Cardiac septum (tissue), 1 donor: ENCODE data around the gene ITGA11. TPM values are rescaled to one million over a fixed set of nuclear protein-coding genes. Genes with fewer than 3 reads are reported as not detected.

Source experiments
- DNase-seq: peaks from one replicate; pipeline ENCODE4 v3.0.0-alpha.2; 2020; ENCODE audit warnings: low spot score
- intact Hi-C: fragments of 100-400 bp; cut with DNase I; formaldehyde crosslinking; loops from one replicate; pipeline ENCODE4 v1.14.0; 2022
- total RNA-seq: library from RNA; stranded (reverse); fragmentation: NEBNext Ultra II Directional; extraction: Animal tissue kit (Norgen Biotek cat#: 25700); gene quantifications from one replicate; pipeline ENCODE4 v1.2.1, GENCODE V29; 2021
- donor health status: DM: no; HTN: no; CAD: no.

Gene ITGA11
- total RNA-seq, 1 donor from 2014 or later: 9.3 TPM

DNA sequence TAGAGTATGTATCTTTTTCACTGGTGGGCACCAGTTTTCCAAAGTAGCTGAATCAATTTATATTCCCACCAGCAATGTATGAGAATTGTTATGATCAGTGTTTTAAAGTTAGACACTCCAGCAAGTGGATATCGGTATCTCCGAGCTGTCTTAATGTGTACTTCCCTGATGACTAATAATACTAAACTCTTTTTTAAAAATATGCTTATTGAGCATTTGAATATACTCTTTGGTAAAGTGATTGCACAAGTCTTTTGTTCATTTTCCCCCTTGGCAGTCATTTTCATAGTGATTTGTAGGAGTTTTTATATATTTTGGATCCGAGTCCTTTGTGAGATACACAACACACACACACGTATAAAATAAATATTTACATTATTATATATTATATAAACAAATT lies 166.9 kb downstream of the ITGA11 start:
- intact Hi-C loops: no loop called here
- DNase-seq: no peak

DNA sequence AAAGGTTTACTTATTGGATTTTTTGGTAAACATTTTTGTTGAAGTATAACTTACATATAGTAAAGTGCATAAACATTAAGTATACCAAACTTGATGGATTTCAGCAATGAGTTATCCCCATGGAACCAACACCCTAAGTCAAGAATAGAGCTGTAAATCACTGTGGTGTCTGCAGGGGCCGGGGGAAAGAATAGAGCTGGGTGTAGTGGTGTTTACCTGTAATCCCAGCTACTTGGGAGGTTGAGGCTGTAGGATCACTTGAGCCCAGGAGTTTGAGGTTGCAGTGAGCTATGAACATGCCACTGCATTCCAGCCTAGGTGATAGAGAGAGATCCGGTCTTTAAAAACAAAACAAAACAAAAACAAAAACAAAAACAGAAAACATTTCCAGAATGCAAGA lies 167.7 kb downstream of the ITGA11 start:
- no peak for DNase-seq
- intact Hi-C loops: no loop called here

DNA sequence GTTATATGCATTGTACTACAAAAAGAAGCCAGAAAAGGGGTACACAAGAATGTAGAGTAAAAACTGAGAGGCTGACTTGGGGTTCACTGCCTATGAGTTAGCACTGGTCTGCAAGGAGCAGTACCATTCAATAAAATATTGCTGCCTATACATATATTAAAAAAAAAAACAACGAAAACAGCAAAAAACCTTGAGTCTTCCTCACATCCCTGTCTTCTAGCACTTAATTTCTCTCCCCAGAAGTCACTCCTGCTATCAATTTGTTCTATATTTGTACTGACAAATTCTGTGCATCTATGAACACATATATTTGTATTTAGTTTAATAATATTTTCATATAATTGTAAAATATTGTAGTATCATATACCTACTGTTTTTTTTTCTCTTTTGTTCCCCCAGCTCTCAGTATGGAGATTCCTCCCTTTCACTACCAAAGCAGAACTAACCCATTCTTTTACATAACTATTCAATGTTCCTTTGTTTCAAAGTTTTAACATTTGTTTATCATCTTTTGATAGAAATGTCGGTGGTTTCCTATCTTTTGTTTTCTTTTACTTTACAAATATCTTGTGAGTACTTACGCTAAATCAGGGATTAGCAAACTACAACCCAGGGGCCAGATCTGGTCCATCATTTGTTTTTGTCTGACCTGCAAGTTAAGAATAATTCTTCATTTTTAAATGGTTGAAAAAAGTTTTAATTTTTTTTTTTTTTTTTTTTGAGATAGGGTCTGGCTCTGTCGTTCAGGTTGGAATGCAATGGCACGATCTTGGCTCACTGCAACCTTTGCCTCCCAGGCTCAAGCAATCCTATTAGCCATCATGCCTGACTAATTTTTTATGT lies 169.2 kb downstream of the ITGA11 start:
- DNase-seq: no peak
- intact Hi-C loops: no loop called here

DNA sequence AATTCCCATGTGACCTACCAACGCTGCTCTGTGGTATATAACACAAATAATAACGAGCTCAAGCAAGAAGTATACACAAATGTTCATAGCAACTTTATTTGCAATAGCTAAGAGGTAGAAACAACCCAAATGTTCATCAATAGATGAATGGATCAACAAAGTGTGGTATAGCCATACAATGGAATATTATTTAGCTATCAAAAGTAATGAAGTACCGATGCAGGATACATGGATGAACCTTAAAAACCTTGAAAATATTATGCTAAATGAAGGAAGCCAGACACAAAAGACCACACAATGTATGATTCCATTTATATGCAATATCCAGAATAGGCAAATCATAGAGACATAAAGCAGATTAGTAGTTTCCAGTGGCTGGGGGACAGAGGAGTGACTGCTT lies 170.0 kb downstream of the ITGA11 start:
- no peak for DNase-seq
- intact Hi-C loops: no loop called here

DNA sequence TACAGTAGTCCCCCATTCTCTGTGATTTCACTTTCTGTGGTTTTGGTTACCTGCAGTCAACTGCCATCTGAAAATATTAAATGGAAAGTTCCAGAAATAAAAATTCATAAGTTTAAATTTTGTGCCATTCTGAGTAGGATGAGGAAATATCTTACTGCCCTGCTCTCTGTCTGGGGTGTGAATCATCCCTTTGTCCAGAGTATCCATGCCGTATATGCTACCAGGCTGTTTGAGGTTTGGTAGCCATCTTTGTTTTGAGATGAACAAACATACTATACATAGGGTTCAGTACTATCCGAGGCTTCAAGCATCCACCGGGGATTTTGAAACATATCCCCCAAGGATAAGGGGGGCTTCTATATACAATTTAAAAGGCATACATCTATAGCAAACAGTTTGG lies 170.7 kb downstream of the ITGA11 start:
- intact Hi-C loops: no loop called here
- no peak for DNase-seq

DNA sequence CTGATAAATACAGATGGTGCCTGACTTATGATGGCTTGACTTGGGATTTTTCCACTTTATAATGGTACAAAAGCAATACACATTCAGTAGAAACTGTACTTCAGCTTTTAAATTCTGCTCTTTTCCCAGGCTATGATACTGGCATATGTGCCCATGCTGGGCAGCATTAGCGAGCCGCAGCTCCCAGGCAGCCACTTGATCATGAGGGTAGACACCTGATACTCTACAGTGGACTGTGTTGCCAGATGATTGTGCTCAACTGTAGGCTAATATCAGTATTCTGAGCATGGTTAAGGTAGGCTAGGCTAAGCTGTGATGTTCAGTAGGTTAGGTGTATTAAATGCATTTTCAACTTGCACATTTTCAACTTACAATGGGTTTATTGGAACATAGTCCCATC lies 172.1 kb downstream of the ITGA11 start:
- intact Hi-C loops: no loop called here
- DNase-seq: no peak

DNA sequence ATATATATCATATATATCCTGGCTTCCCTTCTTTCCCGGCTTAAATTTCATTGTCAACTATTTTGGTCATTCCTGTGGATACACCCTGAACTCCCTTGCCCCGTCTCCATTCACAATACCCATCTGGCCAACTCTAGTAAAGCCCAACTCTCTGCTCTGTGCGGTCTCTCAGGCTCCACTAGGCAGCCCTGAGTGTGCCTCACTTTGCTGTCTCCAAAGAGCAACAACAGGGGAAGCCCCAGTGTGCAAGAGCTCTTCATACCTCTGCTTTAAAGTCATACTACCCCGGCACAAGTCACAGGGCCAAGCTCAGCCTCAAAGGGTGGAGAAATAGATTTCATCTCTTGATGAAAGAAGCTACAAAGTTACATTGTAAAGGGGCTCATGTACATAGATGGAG lies 173.3 kb downstream of the ITGA11 start:
- no peak for DNase-seq
- intact Hi-C loops: no loop called here

DNA sequence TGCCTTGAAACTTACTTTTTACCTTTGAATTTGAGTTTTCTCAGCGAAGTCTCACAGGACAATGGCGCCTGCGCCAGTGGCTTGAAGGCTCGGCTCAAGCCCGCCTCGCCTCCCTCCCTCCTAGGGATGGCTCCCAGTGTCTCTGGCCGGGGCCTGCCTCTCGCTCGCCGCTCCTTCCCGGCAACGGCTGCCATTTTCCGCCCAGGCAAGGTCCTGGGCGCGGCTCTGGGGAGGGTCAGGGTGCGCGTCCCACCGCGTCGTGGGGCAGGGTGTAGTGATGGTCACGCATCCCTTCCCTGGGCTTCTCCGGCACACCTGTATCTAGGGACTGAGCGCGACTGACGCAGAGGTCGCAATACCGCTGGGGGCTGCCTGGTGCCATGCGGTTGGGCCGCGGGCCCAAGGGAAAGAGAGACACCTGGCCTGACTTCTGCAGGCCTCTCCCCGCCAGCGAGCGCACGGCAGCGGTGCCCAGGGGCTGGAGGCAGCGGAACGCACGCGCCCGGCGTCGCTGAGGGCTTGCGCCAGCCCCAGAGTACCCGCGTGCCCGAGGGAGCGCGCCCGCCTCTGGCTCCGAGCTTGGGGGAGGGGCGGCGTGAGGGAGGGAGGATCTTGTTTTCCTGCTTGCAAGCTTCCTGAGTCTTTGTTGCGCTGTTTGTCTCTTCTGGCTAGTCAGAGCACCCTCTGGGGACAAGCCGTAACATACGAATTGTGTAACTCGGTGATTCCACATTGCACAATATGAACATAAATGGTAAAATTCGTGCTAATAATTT lies 175.1 kb downstream of the ITGA11 start:
- peak; percentile 92 for DNase-seq
- intact Hi-C loops: loop anchor here (2.0 kb wide), 1 partner anchor 22 kb away; no protein-coding TSS in a partner anchor

DNA sequence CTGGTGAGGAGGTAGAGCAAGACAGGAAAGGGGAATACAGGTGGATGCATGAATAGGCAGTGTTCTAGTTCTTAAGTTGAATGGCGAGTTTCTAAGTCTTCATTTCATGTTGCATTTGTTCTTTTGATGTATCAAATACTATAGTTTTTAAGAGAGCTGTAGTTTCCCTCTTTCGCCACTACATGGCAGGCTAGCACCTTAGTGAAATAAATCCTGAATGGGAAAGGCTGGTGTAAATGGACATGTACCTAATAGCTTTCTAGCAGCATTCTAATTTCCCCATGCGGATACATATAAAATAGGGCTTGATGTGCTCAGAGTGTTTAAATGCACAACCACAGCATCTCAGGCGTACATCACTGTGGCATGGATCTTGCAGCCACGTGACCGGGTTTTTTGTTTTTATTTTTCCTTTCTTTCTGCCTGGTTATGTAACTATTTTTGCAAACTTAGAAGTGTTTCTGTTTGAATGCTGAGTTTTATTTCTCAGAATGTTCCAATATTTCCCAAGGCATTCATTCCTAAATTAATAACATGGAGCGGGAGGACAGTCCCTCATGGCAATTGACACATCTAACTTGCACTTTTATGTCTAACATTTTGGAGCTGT lies 178.9 kb downstream of the ITGA11 start:
- intact Hi-C loops: loop anchor here (2.0 to 5.0 kb wide), 2 partner anchors 54 to 129 kb away; no protein-coding TSS in a partner anchor
- DNase-seq: no peak

DNA sequence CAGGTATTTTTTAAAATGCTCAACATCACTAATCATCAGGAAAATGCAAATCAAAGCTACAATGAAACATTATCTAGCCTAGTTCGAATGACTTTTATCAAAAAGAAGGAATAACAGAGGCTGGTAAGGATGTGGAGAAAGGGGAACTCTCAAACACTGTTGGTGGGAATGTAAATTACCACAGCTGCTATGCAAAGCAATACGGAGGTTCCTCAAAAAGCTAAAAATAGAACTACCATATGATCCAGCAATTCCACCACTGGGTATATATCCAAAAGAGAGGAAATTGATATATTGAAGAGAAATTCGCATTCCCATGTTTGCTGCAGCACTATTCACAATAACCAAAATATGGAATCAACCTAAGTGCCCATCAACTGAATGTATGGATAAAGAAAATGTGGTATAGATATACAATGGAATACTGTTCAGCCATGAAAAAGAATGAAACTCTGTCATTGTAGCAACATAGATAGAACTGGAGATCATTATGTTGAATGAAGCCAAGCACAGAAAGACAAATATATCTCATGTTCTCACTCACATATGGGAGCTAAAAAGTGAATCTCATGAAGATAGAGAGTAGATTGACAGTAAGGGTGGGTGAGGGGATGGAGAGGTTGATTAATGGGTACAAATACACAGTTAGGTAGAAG lies 182.8 kb downstream of the ITGA11 start:
- no peak for DNase-seq
- intact Hi-C loops: no loop called here

Other genes with a start within 250 kb of the ITGA11 start
- 1.6 TPM for gene CALML4, start 226.8 kb downstream of the ITGA11 start, total RNA-seq
- gene CLN6, start 202.4 kb downstream of the ITGA11 start, total RNA-seq: 8.5 TPM
- gene FEM1B, start 154.4 kb downstream of the ITGA11 start, total RNA-seq: 114 TPM
- gene CORO2B, start 146.8 kb upstream of the ITGA11 start, total RNA-seq: 2.7 TPM